CD4-positive, alpha-beta memory T cell (primary cell): ENCODE measurements around the gene CSTB. TPM values are rescaled to one million over a fixed set of nuclear protein-coding genes. Genes with fewer than 3 reads are reported as not detected.

Source experiments
- CTCF ChIA-PET: fragments of 350-600 bp; sonication (Branson Sonifier 250); formaldehyde crosslinking; loops from one replicate; lab custom pipeline; 2021; ENCODE audit warnings: inconsistent platforms; ENCODE audit not compliant: partially characterized antibody; lab: Charles Lee
- POLR2A ChIA-PET: fragments of 350-600 bp; sonication (Branson Sonifier 250); formaldehyde crosslinking; loops from one replicate; lab custom pipeline; 2021; ENCODE audit not compliant: partially characterized antibody; lab: Charles Lee
- DNase-seq, 5 donors: peaks; one replicate each; pipeline versions ENCODE4 v3.0.0 to v3.0.0-alpha.2; 2020 to 2022; ENCODE audit warnings: mixed read lengths in 1 of 5
- H3K27ac ChIP-seq: one replicate; pipeline ENCODE4 v1.7.0; 2013; ENCODE audit warnings: low read depth, low read length
- H3K27me3 ChIP-seq: 2 replicates; pipeline ENCODE4 v1.7.0; 2013; ENCODE audit warnings: mild to moderate bottlenecking, low read length, moderate library complexity; ENCODE audit not compliant: insufficient read depth
- H3K36me3 ChIP-seq: 2 replicates; pipeline ENCODE4 v1.7.0; 2013; ENCODE audit warnings: mild to moderate bottlenecking, low read length, moderate library complexity; ENCODE audit not compliant: insufficient read depth
- H3K4me1 ChIP-seq: 2 replicates; pipeline ENCODE4 v1.7.0; 2013; ENCODE audit warnings: mild to moderate bottlenecking, low read length, moderate library complexity; ENCODE audit not compliant: insufficient read depth
- H3K4me3 ChIP-seq, 2 donors: one replicate each; pipeline ENCODE4 v1.7.0; 2013; ENCODE audit warnings: low read length in 2 of 2, mild to moderate bottlenecking in 1 of 2
- H3K9me3 ChIP-seq, 2 donors: one replicate each; pipeline ENCODE4 v1.7.0; 2013; ENCODE audit warnings: low read length in 2 of 2, control low read depth in 1 of 2; ENCODE audit not compliant: control insufficient read depth in 1 of 2
- H3K27ac Mint-ChIP-seq, 7 donors: one replicate each; pipeline ENCODE4 v1.8.0; 2020 to 2021; ENCODE audit warnings: mixed read lengths in 7 of 7, mild to moderate bottlenecking in 6 of 7, inconsistent platforms in 3 of 7, moderate library complexity in 3 of 7
- H3K27me3 Mint-ChIP-seq, 2 donors: one replicate each; pipeline ENCODE4 v1.8.0; 2020 to 2021; ENCODE audit warnings: mixed read lengths in 2 of 2
- H3K36me3 Mint-ChIP-seq, 2 donors: one replicate each; pipeline ENCODE4 v1.8.0; 2020 to 2021; ENCODE audit warnings: mixed read lengths in 2 of 2, inconsistent platforms in 1 of 2, mild to moderate bottlenecking in 1 of 2
- H3K4me1 Mint-ChIP-seq, 4 donors: one replicate each; pipeline ENCODE4 v1.8.0; 2020 to 2021; ENCODE audit warnings: mixed read lengths in 4 of 4, mild to moderate bottlenecking in 1 of 4
- H3K4me3 Mint-ChIP-seq, 8 donors: one replicate each; pipeline ENCODE4 v1.8.0; 2020 to 2021; ENCODE audit warnings: mixed read lengths in 8 of 8, mild to moderate bottlenecking in 7 of 8, moderate library complexity in 6 of 8, inconsistent platforms in 3 of 8
- H3K9me3 Mint-ChIP-seq, 8 donors: one replicate each; pipeline ENCODE4 v1.8.0; 2020 to 2021; ENCODE audit warnings: mixed read lengths in 8 of 8, mild to moderate bottlenecking in 5 of 8, inconsistent platforms in 3 of 8, moderate library complexity in 1 of 8
- intact Hi-C: fragments of 100-400 bp; cut with micrococcal nuclease; formaldehyde crosslinking; loops from one replicate; pipeline ENCODE4 v1.15.1; 2023
- polyA plus RNA-seq, 2 donors: library from polyadenylated mRNA; unstranded; fragments of 300-500 nt; fragmentation: Illumina TruSeq; gene quantifications; one replicate each; pipeline ENCODE4 v1.2.3, GENCODE V29; 2021
- total RNA-seq, 2 experiments: library from RNA; stranded (reverse); gene quantifications; one replicate each; pipeline ENCODE4 v1.2.3, GENCODE V29; 2021

Gene CSTB
- total and polyA plus RNA-seq, 4 experiments from 2014 or later: 46.0 to 97.0 (median 58.6) TPM

DNA sequence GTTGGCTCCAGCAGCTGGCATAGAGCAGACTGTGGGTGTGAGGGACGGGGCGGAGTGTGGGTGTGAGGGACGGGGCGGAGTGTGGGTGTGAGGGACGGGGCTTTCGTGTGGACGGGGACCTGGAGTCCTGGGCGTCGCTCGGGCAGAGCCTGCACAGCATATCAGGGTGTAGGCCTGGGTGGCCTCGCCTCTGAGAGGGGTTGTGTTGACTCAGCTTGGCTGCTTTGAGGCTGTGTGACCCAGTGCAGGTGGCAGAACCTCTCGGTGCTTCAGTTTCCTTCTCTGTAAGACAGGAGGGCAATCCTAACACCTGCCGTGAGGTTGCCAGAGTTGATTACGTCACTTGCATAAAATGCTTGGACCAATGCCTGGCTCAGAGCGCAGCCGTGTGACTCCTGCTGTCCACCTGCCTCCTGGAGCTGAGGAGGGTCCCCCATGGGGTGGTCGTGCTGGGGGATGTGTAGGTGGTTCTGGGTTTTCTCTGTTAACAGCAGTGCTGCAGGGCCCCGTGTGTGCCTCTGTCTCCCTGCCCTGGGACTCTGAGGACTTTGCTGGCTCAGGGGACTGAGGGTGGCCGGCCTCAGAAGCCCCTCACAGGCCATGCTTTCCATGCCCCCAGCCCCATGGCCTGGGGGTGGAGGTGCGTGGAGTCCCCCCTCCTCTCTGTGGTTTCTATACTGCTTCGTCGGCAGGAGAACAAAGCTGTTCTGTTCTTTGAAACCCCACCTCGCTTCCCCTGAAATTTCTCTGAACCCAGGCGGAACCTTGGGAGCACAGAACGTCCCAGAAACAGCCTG, 41.8 kb downstream of the CSTB start:
- Mint-ChIP-seq H3K9me3 (no peaks in the 10 kb centered on the region), H3K4me1 (peaks cover 22 to 27% (median 24%) of the 10 kb centered on the region in 4 donors), H3K36me3 (peaks cover 7 to 8% of the 10 kb centered on the region in 2 donors), H3K4me3 (peak overlapping the region in 4 of 8 donors; percentile 58 to 80 (median 78)), H3K27me3 (no peaks in the 10 kb centered on the region), H3K27ac (peak overlapping the region in 6 of 7 donors; percentile 40 to 97 (median 84))
- H3K9me3 ChIP-seq: no peaks in the 10 kb centered on the region
- no peaks in the 10 kb centered on the region for H3K27me3 ChIP-seq
- CTCF ChIA-PET: no interaction called here
- no peak overlapping the region for H3K4me3 ChIP-seq
- peaks cover 6% of the 10 kb centered on the region for H3K36me3 ChIP-seq
- intact Hi-C loops: no loop called here
- peaks cover 15% of the 10 kb centered on the region for H3K4me1 ChIP-seq
- DNase-seq: peak in 1 of 5 donors; percentile 15
- no peak overlapping the region for H3K27ac ChIP-seq
- POLR2A ChIA-PET: interaction anchor here (1.0 kb wide), 1 partner anchor 15 kb away, joined by 3 read pairs; no protein-coding TSS in a partner anchor

DNA sequence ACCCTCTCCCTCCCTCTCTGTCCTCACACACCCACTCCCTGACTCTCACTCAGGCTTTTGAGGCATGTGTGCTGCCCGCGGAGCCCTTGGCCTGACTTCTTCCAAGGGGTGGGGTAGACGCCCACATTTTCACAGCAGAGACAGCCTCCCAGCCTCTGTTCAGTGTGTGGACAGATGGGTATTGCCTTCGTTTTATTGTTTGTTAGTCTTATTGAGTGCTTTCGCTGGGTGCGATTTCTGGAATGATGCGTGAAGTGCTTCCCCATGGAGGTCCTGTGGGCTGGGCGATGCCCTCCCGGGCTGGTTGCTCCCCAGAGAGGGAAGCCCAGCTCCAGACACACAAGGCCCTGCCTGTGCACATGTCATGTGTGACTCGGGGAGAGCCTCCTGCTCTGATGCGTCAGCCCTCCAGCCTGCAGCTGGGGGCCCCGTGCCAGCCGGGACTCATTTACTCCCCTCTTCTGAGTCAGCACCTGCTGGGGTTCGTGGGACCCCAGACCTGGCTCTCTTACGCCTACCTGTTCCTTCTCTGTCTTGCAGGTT, 42.5 kb downstream of the CSTB start:
- H3K4me1 Mint-ChIP-seq: peaks cover 21 to 31% (median 30%) of the 10 kb centered on the region in 4 donors
- Histone ChIP-seq H3K9me3 (no peaks in the 10 kb centered on the region), H3K4me1 (peaks cover 21% of the 10 kb centered on the region), H3K27me3 (no peaks in the 10 kb centered on the region), H3K4me3 (no peak overlapping the region), H3K36me3 (peaks cover 6% of the 10 kb centered on the region), H3K27ac (no peak overlapping the region)
- CTCF ChIA-PET: no interaction called here
- peak overlapping the region; percentile 32 to 97 (median 69) for H3K27ac Mint-ChIP-seq
- no peaks in the 10 kb centered on the region for H3K27me3 Mint-ChIP-seq
- peak in 2 of 5 donors; percentile 21 for DNase-seq
- H3K36me3 Mint-ChIP-seq: peaks cover 3 to 4% of the 10 kb centered on the region in 2 donors
- intact Hi-C loops: no loop called here
- no peaks in the 10 kb centered on the region for H3K9me3 Mint-ChIP-seq
- H3K4me3 Mint-ChIP-seq: peak overlapping the region in 5 of 8 donors; percentile 25 to 80 (median 76)
- POLR2A ChIA-PET: interaction anchor here (1.0 kb wide), 1 partner anchor 14 kb away, joined by 3 read pairs; no protein-coding TSS in a partner anchor

DNA sequence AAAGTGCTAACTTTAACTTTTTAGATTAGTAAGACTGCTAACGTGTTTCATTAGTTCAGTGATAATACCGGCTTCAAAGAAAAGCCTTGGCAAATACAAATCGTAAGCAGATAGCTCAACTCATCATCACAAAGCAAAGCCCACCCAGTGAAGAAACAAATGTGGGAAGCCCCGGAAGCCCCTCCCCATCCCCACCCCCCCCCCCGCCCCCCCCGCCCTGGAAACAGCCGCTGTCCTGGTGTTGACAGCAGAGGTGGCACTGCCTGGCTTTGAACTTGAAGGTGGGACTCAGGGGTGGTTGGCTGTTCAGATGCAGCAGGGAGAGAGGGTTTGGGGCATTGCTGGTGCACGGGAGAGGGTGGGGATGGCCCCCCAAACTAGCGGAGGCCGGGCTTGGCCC, 43.0 kb downstream of the CSTB start:
- Mint-ChIP-seq H3K27ac (peak overlapping the region in 3 of 7 donors; percentile 95 to 97 (median 96)), H3K27me3 (no peaks in the 10 kb centered on the region), H3K9me3 (no peaks in the 10 kb centered on the region), H3K36me3 (peaks cover 3 to 4% of the 10 kb centered on the region in 2 donors), H3K4me3 (peak overlapping the region in 4 of 8 donors; percentile 26 to 80 (median 53)), H3K4me1 (peaks cover 25 to 37% (median 35%) of the 10 kb centered on the region in 4 donors)
- Histone ChIP-seq H3K4me1 (peaks cover 26% of the 10 kb centered on the region), H3K9me3 (no peaks in the 10 kb centered on the region), H3K4me3 (no peak overlapping the region), H3K27me3 (no peaks in the 10 kb centered on the region), H3K36me3 (peaks cover 6% of the 10 kb centered on the region), H3K27ac (no peak overlapping the region)
- peak in 2 of 5 donors; percentile 51 to 61 for DNase-seq
- intact Hi-C loops: no loop called here
- POLR2A ChIA-PET: interaction anchor here (1.0 kb wide), 1 partner anchor 13 kb away, joined by 3 read pairs; no protein-coding TSS in a partner anchor
- CTCF ChIA-PET: no interaction called here

DNA sequence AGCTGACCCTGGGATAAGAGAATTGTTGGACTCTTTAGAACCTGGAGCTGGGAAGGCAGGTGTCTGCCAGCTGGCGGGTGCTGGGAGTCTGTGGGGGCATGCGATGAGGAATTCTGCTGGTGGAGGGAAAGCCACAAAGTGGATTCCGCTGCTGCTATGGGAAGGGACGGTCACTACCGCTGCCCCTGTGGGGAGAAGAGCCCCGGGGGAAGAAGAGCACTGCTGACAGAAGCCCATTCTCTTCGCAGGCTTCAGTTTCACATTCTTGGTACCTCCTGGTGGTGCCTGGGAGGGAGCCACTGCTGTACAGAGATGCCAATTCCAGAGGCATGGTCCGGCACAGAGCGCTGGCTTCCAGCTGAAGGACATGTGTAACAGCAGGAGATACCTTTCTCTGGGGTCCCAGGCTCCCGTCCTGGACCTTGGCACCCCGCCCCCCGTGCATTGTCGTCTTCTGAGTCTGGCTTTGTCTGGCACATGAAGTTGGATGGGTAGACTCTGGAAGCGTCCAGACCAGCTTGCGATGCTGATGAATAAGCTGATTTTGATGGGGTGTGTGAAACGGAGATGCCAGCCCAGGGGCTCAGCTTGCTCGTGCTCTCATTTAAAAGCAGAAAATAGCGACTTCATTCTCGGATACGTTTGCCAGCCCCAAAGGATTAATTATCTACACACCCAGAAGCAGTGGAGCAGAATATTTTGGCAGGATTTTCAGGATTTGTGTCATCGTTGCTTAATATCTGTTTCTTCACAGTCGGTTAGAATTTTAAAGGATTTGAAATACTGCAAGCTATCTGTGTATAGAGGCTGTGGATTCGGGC, 44.0 kb downstream of the CSTB start:
- Histone ChIP-seq H3K4me3 (no peak overlapping the region), H3K9me3 (no peaks in the 10 kb centered on the region), H3K36me3 (peaks cover 6% of the 10 kb centered on the region), H3K27me3 (no peaks in the 10 kb centered on the region), H3K4me1 (peaks cover 36% of the 10 kb centered on the region), H3K27ac (no peak overlapping the region)
- no peaks in the 10 kb centered on the region for H3K27me3 Mint-ChIP-seq
- intact Hi-C loops: no loop called here
- no peak for DNase-seq
- POLR2A ChIA-PET: interaction anchor here (1.2 kb wide), 1 partner anchor 13 kb away, joined by 4 read pairs; the partner anchor contains the start of gene PDXK
- peaks cover 32 to 46% (median 42%) of the 10 kb centered on the region in 4 donors for H3K4me1 Mint-ChIP-seq
- CTCF ChIA-PET: no interaction called here
- no peak overlapping the region for H3K4me3 Mint-ChIP-seq
- H3K9me3 Mint-ChIP-seq: peaks cover 0 to 2% (median 0%) of the 10 kb centered on the region in 8 donors
- H3K27ac Mint-ChIP-seq: peak overlapping the region in 6 of 7 donors; percentile 57 to 92 (median 80)
- H3K36me3 Mint-ChIP-seq: peaks cover 0 to 3% of the 10 kb centered on the region in 2 donors

DNA sequence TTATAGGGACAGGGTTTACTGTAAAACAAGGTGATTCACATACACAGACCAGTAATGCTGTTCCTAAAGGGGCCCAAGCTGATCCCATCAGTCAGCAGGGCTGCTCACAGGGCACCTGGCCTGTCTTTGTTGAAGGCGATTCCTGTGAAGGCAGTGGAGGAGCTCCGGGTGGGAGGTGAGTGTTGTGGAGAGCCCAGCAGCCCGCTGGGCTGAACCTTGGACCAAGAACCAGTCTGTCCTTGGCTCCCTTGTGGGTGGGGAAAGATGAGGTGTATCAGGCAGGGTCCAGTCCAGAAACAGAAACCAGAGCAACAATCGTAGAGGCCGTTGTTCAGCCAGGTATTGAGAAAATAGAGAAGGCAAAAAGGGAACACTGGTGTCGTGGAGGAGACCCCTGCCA, 44.6 kb downstream of the CSTB start:
- H3K4me3 ChIP-seq: no peak overlapping the region
- H3K4me1 Mint-ChIP-seq: peaks cover 37 to 53% (median 48%) of the 10 kb centered on the region in 4 donors
- peak overlapping the region in 6 of 7 donors; percentile 54 to 92 (median 80) for H3K27ac Mint-ChIP-seq
- CTCF ChIA-PET: no interaction called here
- peaks cover 6% of the 10 kb centered on the region for H3K36me3 ChIP-seq
- intact Hi-C loops: no loop called here
- POLR2A ChIA-PET: interaction anchor here (1.2 kb wide), 1 partner anchor 12 kb away, joined by 4 read pairs; the partner anchor contains the start of gene PDXK
- H3K27me3 Mint-ChIP-seq: no peaks in the 10 kb centered on the region
- no peaks in the 10 kb centered on the region for H3K27me3 ChIP-seq
- peaks cover 0 to 2% (median 0%) of the 10 kb centered on the region in 8 donors for H3K9me3 Mint-ChIP-seq
- H3K9me3 ChIP-seq: no peaks in the 10 kb centered on the region
- no peak overlapping the region for H3K27ac ChIP-seq
- DNase-seq: no peak
- H3K36me3 Mint-ChIP-seq: peaks cover 0 to 5% of the 10 kb centered on the region in 2 donors
- H3K4me1 ChIP-seq: peaks cover 42% of the 10 kb centered on the region
- H3K4me3 Mint-ChIP-seq: peak overlapping the region in 1 of 8 donors; percentile 11

DNA sequence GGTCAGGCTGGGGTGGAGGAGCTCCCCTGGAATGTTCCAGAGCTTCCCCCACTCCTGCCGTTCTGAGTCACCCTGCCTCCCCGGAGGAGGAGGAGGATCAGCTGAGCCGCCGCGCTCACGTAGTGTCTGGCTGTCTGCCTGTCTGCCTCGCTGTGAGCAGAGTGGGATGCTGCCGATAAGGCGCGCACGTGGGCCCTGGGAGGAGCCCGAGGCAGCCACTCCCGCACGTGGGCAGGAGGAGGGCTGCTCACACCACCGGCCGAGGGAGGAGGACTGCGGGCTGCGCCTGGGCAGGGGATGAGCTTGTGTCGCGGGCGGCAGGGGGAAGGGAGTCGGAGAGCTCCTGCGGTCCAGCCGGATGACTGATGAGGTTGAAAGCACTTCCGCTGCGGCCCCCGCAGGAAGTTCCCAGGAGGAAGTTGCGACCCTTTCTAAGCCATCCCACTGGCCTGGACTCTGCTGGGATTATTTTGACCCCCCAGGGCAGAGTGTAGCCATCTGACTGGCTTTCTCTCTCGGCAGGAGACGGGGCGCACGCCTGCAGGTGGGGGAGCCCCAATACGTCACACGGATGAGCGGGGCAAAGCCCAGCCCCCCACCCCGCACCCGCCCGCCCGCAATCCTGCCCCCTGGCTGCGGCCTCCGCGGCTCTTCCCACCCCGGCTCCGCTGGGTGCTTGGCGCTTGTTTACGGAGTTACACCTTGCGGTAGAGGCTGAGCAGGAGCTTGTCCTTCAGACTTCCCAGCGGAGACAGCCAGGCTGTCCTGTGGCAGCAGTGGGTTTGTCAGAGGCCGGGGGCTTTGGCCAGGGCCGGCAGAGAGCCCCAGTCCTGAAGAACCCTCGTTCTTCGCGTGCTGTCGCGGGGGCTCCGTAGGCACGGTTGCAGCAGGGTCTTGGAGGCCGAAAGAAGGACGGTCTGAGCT, 47.4 kb downstream of the CSTB start:
- intact Hi-C loops: loop anchor here (1.0 kb wide), 1 partner anchor 9 kb away; the partner anchor contains the start of gene PDXK
- H3K4me3 ChIP-seq: peak overlapping the region; percentile 51 to 69

More for the DNA sequence above, 47.4 kb downstream of the CSTB start:
- ChIA-PET CTCF (interaction anchor here (1.0 to 1.4 kb wide), 2 partner anchors 14 to 61 kb away, joined by 3 read pairs; partner anchors contain the start of gene RRP1), POLR2A (interaction anchor here (0.7 to 2.5 kb wide), 4 partner anchors 10 to 283 kb away, joined by 3 to 42 read pairs (median 8); partner anchors contain the start of genes PDXK, RRP1 and TRAPPC10)
- H3K9me3 ChIP-seq: no peaks in the 10 kb centered on the region
- peak overlapping the region; percentile 47 for H3K27ac ChIP-seq
- Mint-ChIP-seq H3K27ac (peak overlapping the region; percentile 84 to 96 (median 93)), H3K9me3 (peaks cover 0 to 3% (median 0%) of the 10 kb centered on the region in 8 donors), H3K27me3 (no peaks in the 10 kb centered on the region), H3K4me1 (peaks cover 30 to 53% (median 44%) of the 10 kb centered on the region in 4 donors), H3K4me3 (peak overlapping the region; percentile 77 to 91 (median 80)), H3K36me3 (peaks cover 0 to 7% of the 10 kb centered on the region in 2 donors)
- H3K27me3 ChIP-seq: no peaks in the 10 kb centered on the region
- no peaks in the 10 kb centered on the region for H3K36me3 ChIP-seq
- DNase-seq: peak; percentile 64 to 91 (median 72)
- peaks cover 34% of the 10 kb centered on the region for H3K4me1 ChIP-seq
